ENCODE results near the gene TMPRSS11B.

TMPRSS11B gene

GRCh38 chr4:68182382-68182820, 63.1 kb downstream of the TMPRSS11B start:
- no peak overlapping the region for H3K27ac ChIP-seq
- TF ChIP-seq, protein P1, sequence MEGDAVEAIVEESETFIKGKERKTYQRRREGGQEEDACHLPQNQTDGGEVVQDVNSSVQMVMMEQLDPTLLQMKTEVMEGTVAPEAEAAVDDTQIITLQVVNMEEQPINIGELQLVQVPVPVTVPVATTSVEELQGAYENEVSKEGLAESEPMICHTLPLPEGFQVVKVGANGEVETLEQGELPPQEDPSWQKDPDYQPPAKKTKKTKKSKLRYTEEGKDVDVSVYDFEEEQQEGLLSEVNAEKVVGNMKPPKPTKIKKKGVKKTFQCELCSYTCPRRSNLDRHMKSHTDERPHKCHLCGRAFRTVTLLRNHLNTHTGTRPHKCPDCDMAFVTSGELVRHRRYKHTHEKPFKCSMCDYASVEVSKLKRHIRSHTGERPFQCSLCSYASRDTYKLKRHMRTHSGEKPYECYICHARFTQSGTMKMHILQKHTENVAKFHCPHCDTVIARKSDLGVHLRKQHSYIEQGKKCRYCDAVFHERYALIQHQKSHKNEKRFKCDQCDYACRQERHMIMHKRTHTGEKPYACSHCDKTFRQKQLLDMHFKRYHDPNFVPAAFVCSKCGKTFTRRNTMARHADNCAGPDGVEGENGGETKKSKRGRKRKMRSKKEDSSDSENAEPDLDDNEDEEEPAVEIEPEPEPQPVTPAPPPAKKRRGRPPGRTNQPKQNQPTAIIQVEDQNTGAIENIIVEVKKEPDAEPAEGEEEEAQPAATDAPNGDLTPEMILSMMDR (IDR thresholded peaks at IDR 0.05), result no peak
- no peak for TF ChIP-seq ZFX (IDR thresholded peaks at IDR 0.05; ENCODE audit: borderline replicate concordance)

DNA sequence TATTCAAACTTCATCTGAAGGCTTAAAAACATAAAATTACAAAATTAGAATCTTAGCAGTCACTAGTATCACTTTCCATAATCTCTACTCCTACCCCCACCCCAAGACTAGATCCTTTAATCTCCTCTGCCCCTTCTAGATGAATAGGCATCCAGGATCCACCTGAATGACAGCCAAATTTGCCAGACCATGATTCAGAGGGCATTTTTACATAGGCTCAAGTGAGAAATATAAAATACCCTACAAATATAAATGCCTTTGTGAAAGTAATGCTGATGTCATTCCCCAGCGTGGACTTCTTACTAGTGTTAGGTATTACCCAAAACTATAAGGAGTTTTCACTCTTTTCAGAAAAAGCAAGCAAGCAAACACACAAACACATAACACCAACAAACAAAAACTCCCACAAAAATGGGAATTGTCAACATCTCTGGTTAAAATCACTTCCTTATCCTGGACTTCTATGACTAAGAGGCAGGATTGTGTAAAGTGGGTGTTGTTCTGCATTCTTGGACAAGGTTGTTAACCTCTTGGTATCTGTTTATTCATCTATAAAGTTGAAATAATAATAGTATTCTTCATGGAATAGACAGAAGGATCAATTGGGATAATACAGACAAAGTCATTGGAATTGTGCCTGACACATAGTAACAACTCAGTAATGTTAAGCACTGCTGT, 64.5 kb downstream of the TMPRSS11B start:
- H3K27ac ChIP-seq, result no peak overlapping the region
- no peak for TF ChIP-seq ZFX (IDR thresholded peaks at IDR 0.05; ENCODE audit: borderline replicate concordance)
- TF ChIP-seq, protein P1 (IDR thresholded peaks at IDR 0.05), result no peak

- no peak overlapping the region for H3K27ac ChIP-seq
- TF ChIP-seq, protein P1 (IDR thresholded peaks at IDR 0.05), result no peak
- no peak for TF ChIP-seq ZFX (IDR thresholded peaks at IDR 0.05; ENCODE audit: borderline replicate concordance)
Observed at GRCh38 chr4:68176904-68177303, 68.6 kb downstream of the TMPRSS11B start.
